H1 (cell line): Measurements from ENCODE around the gene NSA2. TPM values are rescaled to one million over a fixed set of nuclear protein-coding genes. Genes with fewer than 3 reads are reported as not detected.
A peak's percentile ranks its signal among the peaks of the same experiment; 100 is the strongest.

Experiments
- CTCF ChIA-PET: fragments of 300-600 bp; sonication (Branson Sonifier 250); formaldehyde crosslinking; loops from one replicate; lab custom pipeline; 2021; ENCODE audit not compliant: partially characterized antibody; lab: Charles Lee
- POLR2A ChIA-PET: fragments of 300-600 bp; sonication (Branson Sonifier 250); formaldehyde crosslinking; loops from one replicate; lab custom pipeline; 2021; ENCODE audit warnings: inconsistent platforms; ENCODE audit not compliant: partially characterized antibody; lab: Charles Lee
- DNase-seq, 2 experiments: peaks; one replicate each; pipeline versions ENCODE4 v3.0.0 to v3.0.0-alpha.2; 2010 to 2022; ENCODE audit warnings: low spot score in 2 of 2, low read depth in 1 of 2, mixed read lengths in 1 of 2
- FAIRE-seq: peaks from 2 replicates; lab custom pipeline; 2011; peaks lifted over from hg19 to GRCh38; lab: Jason Lieb, UNC
- H2AFZ ChIP-seq: 2 replicates; pipeline ENCODE4 v1.8.1; 2012; ENCODE audit warnings: low read length, inconsistent platforms
- H2AK5ac ChIP-seq: 2 replicates; pipeline ENCODE4 v1.6.1; 2013; ENCODE audit warnings: low read depth, low read length
- H2BK120ac ChIP-seq: replicated peaks from 2 replicates; pipeline ENCODE3; 2013; ENCODE audit warnings: low read depth, low read length, inconsistent platforms
- H2BK12ac ChIP-seq: 2 replicates; pipeline ENCODE4 v1.6.1; 2013; ENCODE audit warnings: low read depth, low read length
- H2BK15ac ChIP-seq: 2 replicates; pipeline ENCODE4 v1.6.1; 2013; ENCODE audit warnings: low read length
- H2BK20ac ChIP-seq: 2 replicates; pipeline ENCODE4 v1.6.1; 2013; ENCODE audit warnings: low read length
- H2BK5ac ChIP-seq: 2 replicates; pipeline ENCODE4 v1.6.1; 2013; ENCODE audit warnings: low read depth, low read length
- H3K14ac ChIP-seq: 2 replicates; pipeline ENCODE4 v1.6.1; 2013; ENCODE audit warnings: inconsistent platforms; ENCODE audit not compliant: insufficient read length
- H3K18ac ChIP-seq: 2 replicates; pipeline ENCODE4 v1.6.1; 2013; ENCODE audit warnings: low read length; ENCODE audit errors: extremely low read depth
- H3K23ac ChIP-seq: 2 replicates; pipeline ENCODE4 v1.6.1; 2013; ENCODE audit warnings: inconsistent platforms; ENCODE audit not compliant: insufficient read length
- H3K23me2 ChIP-seq: 2 replicates; pipeline ENCODE4 v1.6.1; 2013; ENCODE audit warnings: low read depth, low read length
- H3K27ac ChIP-seq: 2 replicates; pipeline ENCODE4 v1.6.1; 2011; ENCODE audit warnings: low read depth, low read length, inconsistent platforms
- H3K27me3 ChIP-seq, 4 experiments: replicated peaks in 1 of 4; 1 replicate in 1 of 4; 2 replicates in 3 of 4; pipeline versions ENCODE4 v1.6.1 to v1.8.1; 2011 to 2013; ENCODE audit warnings: low read length in 3 of 4, mild to moderate bottlenecking in 3 of 4, inconsistent platforms in 2 of 4, mixed read lengths in 2 of 4, moderate library complexity in 1 of 4; ENCODE audit not compliant: control insufficient read depth in 3 of 4, insufficient read depth in 3 of 4; ENCODE audit errors: extremely low read depth in 1 of 4
- H3K36me3 ChIP-seq, 4 experiments: 2 replicates each; pipeline versions ENCODE4 v1.6.1 to v1.8.1; 2011 to 2013; ENCODE audit warnings: mild to moderate bottlenecking in 4 of 4, low read length in 3 of 4, moderate library complexity in 2 of 4, control low read depth in 1 of 4, inconsistent platforms in 1 of 4; ENCODE audit not compliant: insufficient read depth in 4 of 4, control insufficient read depth in 2 of 4
- H3K4ac ChIP-seq: replicated peaks from 2 replicates; pipeline ENCODE3; 2013; ENCODE audit warnings: low read length, low read depth, mixed read lengths, inconsistent platforms; ENCODE audit not compliant: insufficient read length
- H3K4me1 ChIP-seq, 4 experiments: replicated peaks in 1 of 4; 1 replicate in 1 of 4; 2 replicates in 3 of 4; pipeline versions ENCODE4 v1.6.1 to v1.8.1; 2011 to 2013; ENCODE audit warnings: low read length in 3 of 4, inconsistent platforms in 2 of 4, mixed read lengths in 1 of 4; ENCODE audit not compliant: insufficient read depth in 4 of 4, control insufficient read depth in 3 of 4
- H3K4me2 ChIP-seq, 2 experiments: 2 replicates each; pipeline versions ENCODE4 v1.6.1 to v1.8.1; 2011 to 2013; ENCODE audit warnings: low read depth in 2 of 2, low read length in 2 of 2, control low read depth in 1 of 2, inconsistent platforms in 1 of 2, mild to moderate bottlenecking in 1 of 2; ENCODE audit not compliant: insufficient read depth in 1 of 2
- H3K4me3 ChIP-seq, 4 experiments: fragments of 200-600, 300-600 bp in 1 of 4; sonication (generic), shearing (Covaris generic), sonication (Bioruptor Twin) in 1 of 4; 2 replicates each; pipeline versions ENCODE4 v1.5.1 to v1.8.1; 2011 to 2016; ENCODE audit warnings: low read length in 4 of 4, low read depth in 3 of 4, control low read depth in 2 of 4, inconsistent platforms in 2 of 4, mild to moderate bottlenecking in 2 of 4, mixed read lengths in 1 of 4, moderate library complexity in 1 of 4; ENCODE audit not compliant: insufficient read depth in 2 of 4; ENCODE audit errors: extremely low read depth in 1 of 4
- H3K56ac ChIP-seq: replicated peaks from 2 replicates; pipeline ENCODE3; 2013; ENCODE audit warnings: low read depth, mild to moderate bottlenecking, mixed read lengths, low read length, inconsistent platforms; ENCODE audit not compliant: insufficient read length
- H3K79me1 ChIP-seq: 2 replicates; pipeline ENCODE4 v1.6.1; 2013; ENCODE audit warnings: low read depth, low read length, control low read depth
- H3K79me2 ChIP-seq, 2 experiments: 2 replicates each; pipeline versions ENCODE4 v1.6.1 to v1.8.1; 2012 to 2013; ENCODE audit warnings: low read length in 2 of 2, mild to moderate bottlenecking in 2 of 2, inconsistent platforms in 1 of 2; ENCODE audit not compliant: insufficient read depth in 2 of 2, control insufficient read depth in 1 of 2
- H3K9ac ChIP-seq, 4 experiments: replicated peaks in 1 of 4; 1 replicate in 1 of 4; 2 replicates in 3 of 4; pipeline versions ENCODE4 v1.6.1 to v1.8.1; 2011 to 2013; ENCODE audit warnings: low read depth in 3 of 4, low read length in 3 of 4, control low read depth in 2 of 4, mild to moderate bottlenecking in 2 of 4, moderate library complexity in 2 of 4, inconsistent platforms in 1 of 4; ENCODE audit errors: extremely low read depth in 1 of 4
- H3K9me3 ChIP-seq, 2 experiments: 2 replicates each; pipeline versions ENCODE4 v1.6.1 to v1.8.1; 2012 to 2013; ENCODE audit warnings: mild to moderate bottlenecking in 2 of 2, moderate library complexity in 2 of 2, control low read depth in 1 of 2, inconsistent platforms in 1 of 2, low read depth in 1 of 2, low read length in 1 of 2, mixed read lengths in 1 of 2; ENCODE audit not compliant: insufficient read depth in 2 of 2
- H4K20me1 ChIP-seq, 2 experiments: replicated peaks in 1 of 2; 2 replicates each; pipeline versions ENCODE3 to v1.8.1; 2011 to 2013; ENCODE audit warnings: inconsistent platforms in 2 of 2, low read length in 2 of 2, mild to moderate bottlenecking in 1 of 2; ENCODE audit not compliant: insufficient read depth in 2 of 2, control insufficient read depth in 1 of 2
- H4K5ac ChIP-seq: 2 replicates; pipeline ENCODE4 v1.6.1; 2013; ENCODE audit warnings: low read length, low read depth, mixed read lengths, inconsistent platforms; ENCODE audit not compliant: insufficient read length
- H4K8ac ChIP-seq: 2 replicates; pipeline ENCODE4 v1.8.0; 2013; ENCODE audit warnings: mild to moderate bottlenecking, moderate library complexity, low read length, inconsistent platforms; ENCODE audit not compliant: insufficient read depth; ENCODE audit errors: extremely low read depth
- H4K91ac ChIP-seq: replicated peaks from 2 replicates; pipeline ENCODE3; 2013; ENCODE audit warnings: low read length, mixed read lengths, inconsistent platforms; ENCODE audit not compliant: insufficient read length
- ASH2L ChIP-seq: fragments of 200-600, 300-600 bp; sonication (generic); IDR thresholded peaks from one replicate; pipeline ENCODE4 v1.7.1; 2017; ENCODE audit warnings: low read length
- JUND ChIP-seq: IDR thresholded peaks from 2 replicates; pipeline ENCODE4 v1.6.1; 2011; ENCODE audit warnings: mild to moderate bottlenecking, improper control_type of control experiment, low read length
- KDM1A ChIP-seq: fragments of 200-600, 300-600 bp; sonication (generic); IDR thresholded peaks from 2 replicates; pipeline ENCODE4 v1.7.1; 2016; ENCODE audit warnings: mild to moderate bottlenecking, low read length, borderline replicate concordance
- NANOG ChIP-seq: IDR thresholded peaks from 2 replicates; pipeline ENCODE4 v1.6.1; 2011; ENCODE audit warnings: low read length, low read depth, mild to moderate bottlenecking, inconsistent platforms; ENCODE audit not compliant: insufficient read depth, poor library complexity, severe bottlenecking
- PHF8 ChIP-seq: fragments of 200-600 bp; sonication (generic); conservative IDR thresholded peaks from 2 replicates; pipeline ENCODE4 v1.7.1; 2012; ENCODE audit warnings: low read depth, mild to moderate bottlenecking, inconsistent platforms, low read length, moderate library complexity
- RNF2 ChIP-seq: fragments of 200-900, 300-1000 bp; sonication (generic); IDR thresholded peaks from 2 replicates; pipeline ENCODE4 v1.7.1; 2016; ENCODE audit warnings: borderline replicate concordance, low read depth, mild to moderate bottlenecking, antibody characterized with exemption, low read length; ENCODE audit not compliant: poor library complexity, severe bottlenecking; ENCODE audit errors: missing control alignments
- TAF1 ChIP-seq: IDR thresholded peaks from 2 replicates; pipeline ENCODE4 v1.6.1; 2011; ENCODE audit warnings: mild to moderate bottlenecking, low read depth, low read length
- TBP ChIP-seq: IDR thresholded peaks from 2 replicates; pipeline ENCODE4 v1.6.1; 2011; ENCODE audit warnings: low read depth, low read length, improper control_type of control experiment
- TCF12 ChIP-seq: IDR thresholded peaks from 2 replicates; pipeline ENCODE4 v1.6.1; 2011; ENCODE audit warnings: low read depth, mild to moderate bottlenecking, low read length
- whole genome bisulfite sequencing, 2 experiments: shearing (Covaris generic) in 1 of 2; methylation state at CpG; one replicate each; pipeline versions ENCODE4 v1.1.6 to v1.1.7; 2013 to 2015; ENCODE audit warnings: low lambda C conversion rate in 2 of 2, mixed read lengths in 2 of 2, inconsistent platforms in 1 of 2, low coverage in 1 of 2, missing lambda C conversion rate in 1 of 2; ENCODE audit not compliant: insufficient replicate concordance in 2 of 2, insufficient coverage in 1 of 2, insufficient read length in 1 of 2; ENCODE audit errors: extremely low coverage in 1 of 2, missing lambda C conversion rate in 1 of 2; 5-methylcytosine and 5-hydroxymethylcytosine counted together
- polyA plus RNA-seq, 7 experiments: library from polyadenylated mRNA; depleted of rRNA in 3 of 7; stranded (reverse) in 5 of 7; unstranded in 2 of 7; fragments of >200 nt in 5 of 7; fragments of 200-250 nt in 2 of 7; gene quantifications; 1 replicate in 5 of 7; 2 replicates in 1 of 7; 4 replicates in 1 of 7; pipeline versions ENCODE4 v1.2.1 to v1.2.3, GENCODE V29; 2011 to 2013; ENCODE audit warnings: missing spikeins in 2 of 7, mixed read lengths in 2 of 7
- total RNA-seq: library from RNA; stranded (reverse); fragmentation: NEBNext Ultra II Directional; extraction: Animal tissue kit (Norgen Biotek cat#: 25700); gene quantifications from 2 replicates; pipeline ENCODE4 v1.2.1, GENCODE V29; 2021

The NSA2 gene
- total and polyA plus RNA-seq, 2 of the 8 experiments (the other 6 are each of a cell fraction or from before 2014, with no cell fraction given), result 17.0 to 68.7 TPM

GRCh38 chr5:74798977-74799911 lies 32.2 kb downstream of the NSA2 start:
- H2BK20ac ChIP-seq, result no peak overlapping the region
- H3K36me3 ChIP-seq, result peaks cover 14 to 74% (median 48%) of the 10 kb centered on the region in 4 experiments
- no peak overlapping the region for H3K4ac ChIP-seq
- ChIA-PET CTCF (interaction anchor here (0.9 to 1.4 kb wide), 2 partner anchors 30 to 104 kb away, joined by 3 to 6 read pairs; no protein-coding TSS in a partner anchor), POLR2A (no interaction called here)
- H3K27me3 ChIP-seq, result no peaks in the 10 kb centered on the region
- peaks cover 2% of the 10 kb centered on the region; the same call in 1 of the 2 replicates for H3K79me1 ChIP-seq
- no peak overlapping the region for H3K4me3 ChIP-seq
- H3K9me3 ChIP-seq, result no peaks in the 10 kb centered on the region
- no peak overlapping the region for H3K4me2 ChIP-seq
- no peak overlapping the region for H3K27ac ChIP-seq
- H4K91ac ChIP-seq, result no peak overlapping the region
- H3K14ac ChIP-seq, result no peak overlapping the region
- no peak overlapping the region for H4K8ac ChIP-seq
- no peak overlapping the region for H2BK15ac ChIP-seq
- FAIRE-seq, result no peak
- H2BK120ac ChIP-seq, result no peak overlapping the region
- no peak overlapping the region for H2AK5ac ChIP-seq
- H3K79me2 ChIP-seq, result 0 out of 4 replicates have a peak, but pooled peaks cover 0 to 6% of the 10 kb centered on the region in 2 experiments
- H4K20me1 ChIP-seq, result peaks cover 4 to 5% of the 10 kb centered on the region in 2 experiments
- no peak overlapping the region for H2BK12ac ChIP-seq
- H3K23me2 ChIP-seq, result no peaks in the 10 kb centered on the region; the same call in 1 of the 2 replicates
- no peaks in the 10 kb centered on the region for H3K4me1 ChIP-seq
- peak in 1 of 2 experiments; percentile 41 for DNase-seq
- no peak overlapping the region for H3K18ac ChIP-seq
- no peak overlapping the region for H3K23ac ChIP-seq
- H3K9ac ChIP-seq, result no peak overlapping the region
- H4K5ac ChIP-seq, result no peak overlapping the region
- H3K56ac ChIP-seq, result no peak overlapping the region
- WGBS, 2 experiments, result 88% methylated on average over 21 of the region's 21 CpGs; no CpG with 5 or more reads in 1 of the 2 experiments
- H2AFZ ChIP-seq, result no peak overlapping the region
- H2BK5ac ChIP-seq, result peak overlapping the region; percentile 1; the same call in 1 of the 2 replicates
- TF ChIP-seq PHF8 (no peak), TCF12 (no peak), RNF2 (no peak), KDM1A (no peak), JUND (no peak), TAF1 (no peak), ASH2L (no peak), NANOG (no peak), TBP (no peak)
